ENCODE data around the gene YWHAH. TPM values are rescaled to one million over a fixed set of nuclear protein-coding genes. Genes with fewer than 3 reads are reported as not detected.

YWHAH gene
- total RNA-seq, 2 donors from 2014 or later, result 162 to 193 TPM

- Mint-ChIP-seq H3K36me3 (ENCODE audit: low read depth) (peaks cover 45% of the 10 kb centered on the region), H3K4me1 (peaks cover 8% of the 10 kb centered on the region), H3K9me3 (no peaks in the 10 kb centered on the region), H3K27ac (peak overlapping the region; percentile 21), H3K27me3 (ENCODE audit: insufficient read depth) (no peaks in the 10 kb centered on the region), H3K4me3 (no peak overlapping the region)
- no peaks in the 10 kb centered on the region for H3K4me1 ChIP-seq (ENCODE audit: control insufficient read depth, insufficient read depth, low read length)
- peaks cover 8% of the 10 kb centered on the region for H3K36me3 ChIP-seq (ENCODE audit: control insufficient read depth, insufficient read depth, low read length)
- no peak overlapping the region for H3K27ac ChIP-seq (ENCODE audit: low read depth, low read length)
- H3K4me3 ChIP-seq (ENCODE audit: low read length), result no peak overlapping the region
- DNase-seq, result no peak
- H3K27me3 ChIP-seq (ENCODE audit: control insufficient read depth, insufficient read depth, low read length, poor library complexity, severe bottlenecking), result no peaks in the 10 kb centered on the region
- H3K9ac ChIP-seq (ENCODE audit: extremely low read depth, low read length, poor library complexity, severe bottlenecking), result no peak overlapping the region
- H3K9me3 ChIP-seq (ENCODE audit: control insufficient read depth, low read length), result no peaks in the 10 kb centered on the region
- WGBS, 2 experiments (ENCODE audit: insufficient coverage in 1 of 2, insufficient read length in 1 of 2), result 96 to 99% methylated on average over 8 to 16 of the region's 16 CpGs
- TF ChIP-seq CTCF (conservative IDR thresholded peaks at IDR 0.05), result no peak
Measured at GRCh38 chr22:31906086-31906485, 38.2 kb upstream of the YWHAH start.

GRCh38 chr22:31906569-31906968, 37.8 kb upstream of the YWHAH start:
- TF ChIP-seq CTCF (conservative IDR thresholded peaks at IDR 0.05), result no peak
- H3K27ac Mint-ChIP-seq, result peak overlapping the region; percentile 35
- Histone ChIP-seq H3K36me3 (ENCODE audit: control insufficient read depth, insufficient read depth, low read length) (peaks cover 8% of the 10 kb centered on the region), H3K27ac (ENCODE audit: low read depth, low read length) (no peak overlapping the region), H3K9ac (ENCODE audit: extremely low read depth, low read length, poor library complexity, severe bottlenecking) (no peak overlapping the region), H3K4me1 (ENCODE audit: control insufficient read depth, insufficient read depth, low read length) (no peaks in the 10 kb centered on the region), H3K4me3 (ENCODE audit: low read length) (no peak overlapping the region), H3K27me3 (ENCODE audit: control insufficient read depth, insufficient read depth, low read length, poor library complexity, severe bottlenecking) (no peaks in the 10 kb centered on the region), H3K9me3 (ENCODE audit: control insufficient read depth, low read length) (no peaks in the 10 kb centered on the region)
- H3K4me1 Mint-ChIP-seq, result peaks cover 4% of the 10 kb centered on the region
- WGBS, 2 experiments (ENCODE audit: insufficient coverage in 1 of 2, insufficient read length in 1 of 2), result 93 to 98% methylated on average over 2 to 5 of the region's 5 CpGs
- no peaks in the 10 kb centered on the region for H3K27me3 Mint-ChIP-seq (ENCODE audit: insufficient read depth)
- no peak for DNase-seq
- H3K4me3 Mint-ChIP-seq, result no peak overlapping the region
- no peaks in the 10 kb centered on the region for H3K9me3 Mint-ChIP-seq
- peaks cover 42% of the 10 kb centered on the region for H3K36me3 Mint-ChIP-seq (ENCODE audit: low read depth)

- Mint-ChIP-seq H3K4me1 (peaks cover 3% of the 10 kb centered on the region), H3K27me3 (ENCODE audit: insufficient read depth) (no peaks in the 10 kb centered on the region), H3K36me3 (ENCODE audit: low read depth) (peaks cover 33% of the 10 kb centered on the region), H3K9me3 (no peaks in the 10 kb centered on the region), H3K4me3 (no peak overlapping the region), H3K27ac (no peak overlapping the region)
- no peaks in the 10 kb centered on the region for H3K9me3 ChIP-seq (ENCODE audit: control insufficient read depth, low read length)
- H3K36me3 ChIP-seq (ENCODE audit: control insufficient read depth, insufficient read depth, low read length), result peaks cover 5% of the 10 kb centered on the region
- no peak overlapping the region for H3K9ac ChIP-seq (ENCODE audit: extremely low read depth, low read length, poor library complexity, severe bottlenecking)
- 91 to 97% methylated on average over 5 of the region's 5 CpGs for WGBS, 2 experiments (ENCODE audit: insufficient coverage in 1 of 2, insufficient read length in 1 of 2)
- no peak for DNase-seq
- H3K4me1 ChIP-seq (ENCODE audit: control insufficient read depth, insufficient read depth, low read length), result no peaks in the 10 kb centered on the region
- no peak overlapping the region for H3K27ac ChIP-seq (ENCODE audit: low read depth, low read length)
- no peak overlapping the region for H3K4me3 ChIP-seq (ENCODE audit: low read length)
- no peaks in the 10 kb centered on the region for H3K27me3 ChIP-seq (ENCODE audit: control insufficient read depth, insufficient read depth, low read length, poor library complexity, severe bottlenecking)
- no peak for TF ChIP-seq CTCF (conservative IDR thresholded peaks at IDR 0.05)
Measured at GRCh38 chr22:31909977-31910376, 34.4 kb upstream of the YWHAH start.
